Right kidney (tissue), 1 donor: ENCODE measurements around the gene IPPK.
"Not testable (repeated sequence)": the region's sequence is repeated elsewhere in the genome, so short reads cannot be mapped to it uniquely, and the experiment has no call there.

Experiments
- DNase-seq: peaks from one replicate; pipeline ENCODE4 v3.0.0-alpha.2; 2016

IPPK gene

DNA sequence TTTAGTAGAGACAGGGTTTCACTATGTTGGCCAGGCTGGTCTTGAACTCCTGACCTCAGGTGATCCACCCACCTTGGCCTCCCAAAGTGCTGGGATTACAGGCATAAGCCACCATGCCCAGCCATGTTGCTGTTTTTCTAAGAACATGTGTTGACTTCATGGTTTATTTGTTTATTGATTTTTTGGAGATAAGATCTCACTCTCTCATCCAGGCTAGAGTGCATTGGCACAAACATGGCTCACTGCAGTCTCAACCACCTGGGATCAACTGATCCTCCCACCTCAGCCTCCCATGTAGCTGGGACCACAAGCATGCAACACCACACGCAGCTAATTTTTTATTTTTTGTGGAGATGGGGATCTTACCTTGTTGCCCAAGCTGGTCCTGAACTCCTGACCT is 74.9 kb downstream of the IPPK start:
- not testable (repeated sequence) for DNase-seq

DNA sequence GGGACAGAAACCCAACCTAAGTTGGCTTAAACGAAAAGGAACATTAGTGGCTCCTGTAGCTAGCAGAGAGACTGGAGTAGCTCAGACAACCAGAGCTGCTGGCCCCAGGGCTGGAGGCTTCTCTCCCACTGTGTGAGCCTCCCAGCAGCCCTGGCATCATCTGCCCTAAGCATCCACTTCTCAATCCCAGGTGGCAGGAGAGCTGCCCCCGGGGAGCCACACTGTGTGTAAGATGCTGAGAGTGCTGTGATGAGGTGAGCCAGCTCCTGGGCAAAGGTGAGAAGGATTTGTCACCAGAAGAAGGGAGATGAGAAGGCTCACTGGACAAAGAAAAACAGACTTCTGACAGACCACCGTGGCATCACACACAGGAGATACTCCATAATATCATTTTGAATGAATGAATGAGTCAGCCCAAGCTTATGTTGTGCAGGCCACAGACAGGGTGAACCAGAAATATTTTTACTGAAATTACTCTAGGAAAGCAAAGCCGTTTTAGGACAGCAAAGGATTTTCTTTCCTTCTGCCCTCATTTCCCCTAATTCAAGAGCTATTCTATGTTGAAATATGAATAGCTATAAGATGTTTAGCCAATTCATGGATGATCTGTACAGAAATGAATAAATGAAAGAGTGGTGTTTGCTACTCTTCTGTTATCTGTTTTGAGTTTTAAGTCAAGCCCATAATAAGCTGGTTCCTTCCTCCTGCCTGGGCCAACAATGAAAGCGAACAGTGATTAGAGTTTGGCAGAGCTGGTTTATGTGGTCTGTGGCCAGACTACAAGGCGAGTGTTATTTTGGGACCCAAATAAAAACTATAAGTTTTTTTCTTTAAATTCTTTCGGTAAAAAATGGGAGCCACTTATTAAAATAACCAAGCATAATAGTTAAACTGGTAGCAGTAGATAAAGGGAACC is 76.7 kb downstream of the IPPK start:
- no peak for DNase-seq

DNA sequence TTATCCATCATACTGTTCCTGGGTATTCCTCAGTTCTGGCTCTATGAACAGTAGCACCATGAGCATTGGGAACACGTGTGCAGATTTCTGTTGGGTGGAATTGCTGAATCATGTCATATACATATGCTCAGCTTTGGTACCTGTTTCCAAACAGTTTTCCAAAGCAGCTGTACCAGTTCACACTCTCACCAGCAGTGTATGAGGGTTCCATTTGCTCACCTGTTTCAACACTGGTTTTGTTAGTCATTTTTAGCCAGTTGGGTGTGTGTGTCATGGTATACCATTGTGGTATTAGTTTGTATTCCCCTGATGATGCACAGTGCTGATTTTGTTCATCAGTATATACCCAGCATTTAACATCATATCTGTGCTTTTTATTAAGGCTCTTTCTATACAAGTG is 77.4 kb downstream of the IPPK start:
- no peak for DNase-seq

DNA sequence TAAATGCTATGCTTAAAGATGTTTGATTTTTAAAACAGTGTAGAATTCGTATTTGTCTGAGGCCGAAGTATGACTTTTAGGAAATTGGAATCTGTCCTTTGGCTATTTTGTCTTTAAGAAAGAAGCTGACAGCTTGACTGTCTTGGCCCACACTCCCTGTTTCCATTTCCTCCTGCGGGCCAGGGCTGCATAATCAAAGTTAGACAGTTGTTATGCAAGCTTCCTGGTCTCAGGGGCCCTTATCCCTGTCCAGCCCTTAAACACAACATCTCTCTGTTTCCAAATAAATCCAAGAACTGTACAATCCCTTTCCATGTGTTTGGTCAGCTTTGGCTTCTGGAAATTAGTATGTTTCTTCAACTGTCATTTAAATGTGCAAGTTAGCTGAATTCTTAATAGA is 79.6 kb downstream of the IPPK start:
- no peak for DNase-seq

DNA sequence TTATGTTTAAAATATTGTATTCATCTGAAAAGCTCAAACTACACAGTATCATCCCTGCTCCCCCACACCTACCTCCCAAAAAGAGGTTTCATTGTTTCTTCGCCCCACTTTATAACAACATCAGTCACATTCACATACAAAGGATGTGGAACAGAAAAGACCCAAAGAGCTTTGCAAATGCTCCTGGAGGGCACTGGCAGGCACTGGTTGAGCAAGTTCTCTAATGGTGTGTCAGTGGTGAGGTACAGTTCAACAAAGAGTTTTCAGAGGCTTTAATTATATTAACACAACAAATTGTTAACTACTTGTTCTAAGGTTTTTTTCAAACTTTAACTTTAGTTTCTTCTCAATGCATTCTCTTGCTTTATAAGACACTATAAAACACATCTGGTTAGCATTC is 80.0 kb downstream of the IPPK start:
- no peak for DNase-seq

DNA sequence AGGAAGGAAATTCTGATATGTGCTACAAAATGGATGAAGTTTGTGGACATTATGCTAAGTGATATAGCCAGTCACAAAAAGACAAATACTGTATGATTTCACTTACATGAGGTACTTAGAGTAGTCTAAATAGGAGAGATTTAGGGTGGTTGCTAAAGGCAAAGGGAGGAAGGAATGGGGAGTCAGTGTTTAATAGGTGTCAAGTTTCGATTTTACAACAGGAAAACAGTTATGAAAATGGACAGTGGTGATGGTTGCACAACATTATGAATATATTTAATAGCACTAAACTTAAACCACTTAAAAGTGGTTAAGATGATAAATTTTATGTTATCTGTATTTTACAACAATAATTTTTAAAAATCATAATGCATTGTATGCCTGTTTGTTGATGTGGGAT is 93.8 kb downstream of the IPPK start:
- no peak for DNase-seq

DNA sequence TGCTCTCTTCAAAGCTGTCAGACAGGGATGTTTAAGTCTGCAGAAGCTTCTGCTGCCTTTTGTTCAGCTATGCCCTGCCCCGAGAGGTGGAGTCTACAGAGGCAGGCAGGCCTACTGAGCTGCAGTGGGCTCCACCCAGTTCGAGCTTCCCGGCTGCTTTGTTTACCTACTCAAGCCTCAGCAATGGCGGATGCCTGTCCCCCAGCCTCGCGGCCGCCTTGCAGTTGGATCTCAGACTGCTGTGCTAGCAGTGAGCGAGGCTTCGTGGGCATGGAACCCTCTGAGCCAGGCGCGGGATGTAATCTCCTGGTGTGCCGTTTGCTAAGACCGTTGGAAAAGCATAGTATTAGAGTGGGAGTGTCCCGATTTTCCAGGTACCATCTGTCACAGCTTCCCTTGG is 96.3 kb downstream of the IPPK start:
- DNase-seq, result not testable (repeated sequence)

DNA sequence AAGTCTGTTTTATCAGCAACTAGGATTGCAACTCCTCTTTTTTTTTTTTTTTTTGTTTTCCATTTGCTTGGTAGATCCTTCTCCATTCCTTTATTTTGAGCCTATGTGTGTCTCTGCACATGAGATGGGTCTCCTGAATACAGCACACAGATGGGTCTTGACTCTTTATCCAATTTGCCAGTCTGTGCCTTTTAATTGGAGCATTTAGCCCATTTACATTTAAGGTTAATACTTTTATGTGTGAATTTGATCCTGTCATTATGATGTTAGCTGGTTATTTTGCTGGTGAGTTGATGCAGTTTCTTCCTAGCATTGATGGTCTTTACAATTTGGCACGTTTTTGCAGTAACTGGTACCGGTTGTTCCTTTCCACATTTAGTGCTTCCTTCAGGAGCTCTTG is 98.1 kb downstream of the IPPK start:
- DNase-seq, result not testable (repeated sequence)

DNA sequence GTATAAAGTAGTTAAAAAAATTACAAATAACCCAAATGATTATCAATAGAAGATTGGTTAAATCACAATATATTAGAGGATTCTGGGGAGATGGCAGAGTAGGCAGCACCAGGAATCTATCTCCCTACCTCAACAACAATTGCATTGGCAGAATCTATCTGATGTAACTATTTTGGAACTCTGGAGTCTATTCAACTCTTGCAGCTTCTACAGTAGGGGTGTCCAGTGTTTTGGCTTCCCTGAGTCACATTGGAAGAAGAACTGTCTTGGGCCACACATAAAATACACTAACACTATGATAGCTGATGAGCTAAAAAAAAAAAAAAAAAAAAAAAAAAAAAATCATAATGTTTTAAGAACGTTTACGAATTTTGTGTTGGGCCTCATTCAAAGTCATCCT is 104.9 kb downstream of the IPPK start:
- no peak for DNase-seq

DNA sequence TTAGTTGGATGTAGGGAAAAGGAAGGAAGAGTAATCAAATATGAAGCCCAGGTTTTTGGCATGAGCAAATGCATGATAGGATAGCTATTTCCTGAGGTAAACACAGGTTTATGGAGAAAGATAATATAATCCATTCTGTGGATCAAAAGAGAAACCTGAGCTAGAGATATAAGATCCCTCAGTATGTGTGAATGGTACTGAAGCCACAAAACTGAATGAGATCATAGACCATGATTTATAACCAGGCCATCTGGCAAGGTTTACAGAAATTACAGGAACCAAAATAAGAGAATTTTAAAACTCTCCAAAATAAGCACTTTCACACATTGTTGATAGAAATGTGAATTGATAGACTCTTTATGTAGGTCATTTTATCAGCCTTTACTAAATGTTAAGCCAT is 105.4 kb downstream of the IPPK start:
- DNase-seq, result no peak
